Spleen (tissue), 7 donors: ENCODE measurements around the gene CACNA2D1.

Source experiments
- CTCF ChIP-seq, 11 experiments: fragments of 200-600 bp in 7 of 11; fragments of 450-650 bp in 4 of 11; sonication (generic) in 4 of 11; IDR thresholded peaks in 8 of 11; conservative IDR thresholded peaks in 3 of 11; 1 replicate in 7 of 11; 2 replicates in 4 of 11; pipeline versions ENCODE4 v1.4.0 to v1.8.0; 2016 to 2021; ENCODE audit warnings: antibody characterized with exemption in 11 of 11, inconsistent platforms in 4 of 11, mild to moderate bottlenecking in 1 of 11
- POLR2A ChIP-seq, 3 donors: fragments of 450-650 bp; IDR thresholded peaks; one replicate each; pipeline ENCODE4 v1.5.1; 2017; ENCODE audit warnings: antibody characterized with exemption in 3 of 3, mild to moderate bottlenecking in 1 of 3
- POLR2AphosphoS5 ChIP-seq, 3 donors: sonication (generic); formaldehyde crosslinking; IDR thresholded peaks; one replicate each; pipeline ENCODE4 v1.5.1; 2017; ENCODE audit warnings: antibody characterized with exemption in 3 of 3
- donor health status: DM: no; HTN: no; CAD: no; lungs with moderate emphysema.
- donor health status: DM: no; HTN: no; CAD: no.
- donor health status: DM: no; HTN: no; CAD: no.

GRCh38 chr7:82411732-82412131, 31.8 kb downstream of the CACNA2D1 start:
- TF ChIP-seq CTCF (IDR thresholded peaks at IDR 0.05 in 8 of 11, conservative IDR thresholded peaks at IDR 0.05 in 3 of 11) (no peak), POLR2A (IDR thresholded peaks at IDR 0.05) (no peak), POLR2AphosphoS5 (IDR thresholded peaks at IDR 0.05) (no peak)
